Endothelial cell of umbilical vein (primary cell): ENCODE data around the gene SPINT2. TPM values are rescaled to one million over a fixed set of nuclear protein-coding genes. Genes with fewer than 3 reads are reported as not detected.

Experiments used
- BruUV-seq: library from RNA; stranded (reverse); fragments of 400-500 nt; replicated peaks from 2 replicates; lab custom pipeline; 2021; lab: Mats Ljungman, UMichigan
- CTCF ChIA-PET: fragments of 300-600, 350-600 bp; sonication (Branson Sonifier 250); formaldehyde crosslinking; loops from one replicate; lab custom pipeline; 2021; ENCODE audit warnings: antibody characterized with exemption, inconsistent platforms; lab: Charles Lee
- POLR2A ChIA-PET: fragments of 300-600, 350-600 bp; sonication (Branson Sonifier 250); formaldehyde crosslinking; loops from one replicate; lab custom pipeline; 2021; ENCODE audit warnings: antibody characterized with exemption, inconsistent platforms; lab: Charles Lee
- DNase-seq: peaks from one replicate; pipeline ENCODE4 v3.0.0-alpha.2; 2011; ENCODE audit warnings: low read depth, low spot score
- FAIRE-seq: peaks from 2 replicates; lab custom pipeline; 2011; peaks lifted over from hg19 to GRCh38; lab: Jason Lieb, UNC
- H2AFZ ChIP-seq: 2 replicates; pipeline ENCODE4 v1.6.0; 2012; ENCODE audit warnings: low read depth, low read length, control low read depth, inconsistent platforms
- H3K27ac ChIP-seq: 2 replicates; pipeline ENCODE4 v1.5.1; 2011; ENCODE audit warnings: low read depth, mild to moderate bottlenecking, control low read depth, low read length, moderate library complexity; ENCODE audit not compliant: insufficient read depth
- H3K27me3 ChIP-seq, 2 experiments: 2 replicates each; pipeline versions ENCODE4 v1.6.0 to v1.6.1; 2011; ENCODE audit warnings: low read length in 2 of 2, mixed read lengths in 1 of 2; ENCODE audit not compliant: control insufficient read depth in 2 of 2, insufficient read depth in 2 of 2
- H3K36me3 ChIP-seq, 2 experiments: 2 replicates in 1 of 2; 3 replicates in 1 of 2; pipeline ENCODE4 v1.5.1; 2011; ENCODE audit warnings: low read length in 2 of 2, mild to moderate bottlenecking in 1 of 2, moderate library complexity in 1 of 2; ENCODE audit not compliant: control insufficient read depth in 2 of 2, insufficient read depth in 2 of 2; ENCODE audit errors: extremely low read depth in 1 of 2
- H3K4me1 ChIP-seq: 3 replicates; pipeline ENCODE4 v1.5.1; 2011; ENCODE audit warnings: mild to moderate bottlenecking, low read length; ENCODE audit not compliant: control insufficient read depth, insufficient read depth; ENCODE audit errors: extremely low read depth
- H3K4me2 ChIP-seq: 2 replicates; pipeline ENCODE4 v1.6.1; 2011; ENCODE audit warnings: low read length, control low read depth, mixed read lengths; ENCODE audit not compliant: insufficient read depth
- H3K4me3 ChIP-seq, 3 experiments: fragments of 200-600 bp in 1 of 3; sonication (generic), shearing (Covaris generic) in 1 of 3; replicated peaks in 1 of 3; 2 replicates each; pipeline ENCODE4 v1.5.1; 2011 to 2016; ENCODE audit warnings: control low read depth in 3 of 3, low read length in 3 of 3, mild to moderate bottlenecking in 2 of 3, inconsistent platforms in 1 of 3, low read depth in 1 of 3, moderate library complexity in 1 of 3; ENCODE audit not compliant: insufficient read depth in 1 of 3
- H3K79me2 ChIP-seq: 2 replicates; pipeline ENCODE4 v1.6.0; 2012; ENCODE audit warnings: low read length, inconsistent platforms; ENCODE audit not compliant: control insufficient read depth, insufficient read depth
- H3K9ac ChIP-seq: replicated peaks from 2 replicates; pipeline ENCODE3; 2011; ENCODE audit warnings: low read length, control low read depth; ENCODE audit not compliant: insufficient read depth; ENCODE audit errors: extremely low read depth
- H3K9me1 ChIP-seq: replicated peaks from 3 replicates; pipeline ENCODE4 v1.6.0; 2011; ENCODE audit warnings: mild to moderate bottlenecking, low read length; ENCODE audit not compliant: control insufficient read depth, insufficient read depth; ENCODE audit errors: extremely low read depth
- H3K9me3 ChIP-seq: replicated peaks from 2 replicates; pipeline ENCODE4 v1.5.1; 2012; ENCODE audit warnings: low read length, inconsistent platforms; ENCODE audit not compliant: control insufficient read depth, insufficient read depth
- H4K20me1 ChIP-seq: replicated peaks from 2 replicates; pipeline ENCODE3; 2011; ENCODE audit warnings: mild to moderate bottlenecking, low read length; ENCODE audit not compliant: control insufficient read depth, insufficient read depth; ENCODE audit errors: extremely low read depth
- EZH2 ChIP-seq: IDR thresholded peaks from 2 replicates; pipeline ENCODE4 v1.6.1; 2012; ENCODE audit warnings: borderline replicate concordance, low read depth, mild to moderate bottlenecking, moderate library complexity, low read length, inconsistent platforms; ENCODE audit not compliant: severe bottlenecking
- FOS ChIP-seq: IDR thresholded peaks from 2 replicates; pipeline ENCODE4 v1.6.1; 2011; ENCODE audit warnings: mild to moderate bottlenecking, low read length, moderate library complexity, borderline replicate concordance; ENCODE audit not compliant: insufficient read depth
- GATA2 ChIP-seq: IDR thresholded peaks from 2 replicates; pipeline ENCODE4 v1.7.0; 2011; ENCODE audit warnings: low read depth, mild to moderate bottlenecking, moderate library complexity, mixed read lengths, low read length; ENCODE audit not compliant: insufficient read length, insufficient read depth
- JUN ChIP-seq: IDR thresholded peaks from 2 replicates; pipeline ENCODE4 v1.6.1; 2011; ENCODE audit warnings: borderline replicate concordance, low read depth; ENCODE audit not compliant: insufficient read length, insufficient read depth
- MYC ChIP-seq: IDR thresholded peaks from one replicate; pipeline ENCODE4 v1.6.1; 2011; ENCODE audit warnings: mild to moderate bottlenecking, low read depth, low read length
- POLR2A ChIP-seq: IDR thresholded peaks from 2 replicates; pipeline ENCODE4 v1.6.1; 2012; ENCODE audit warnings: low read depth, mild to moderate bottlenecking, control low read depth, low read length
- POLR2AphosphoS5 ChIP-seq: IDR thresholded peaks from 2 replicates; pipeline ENCODE4 v1.6.1; 2012; ENCODE audit warnings: low read depth, mild to moderate bottlenecking, control low read depth, low read length, moderate library complexity; ENCODE audit not compliant: insufficient read depth
- dilution Hi-C: fragments of 300-500 bp; cut with MboI; formaldehyde crosslinking; loops from one replicate; pipeline ENCODE4 v1.15.0; 2019; ENCODE audit warnings: low sequenced_read_pairs; ENCODE audit not compliant: extremely low pct_ligation_motif_present
- intact Hi-C: fragments of 100-400 bp; cut with micrococcal nuclease; formaldehyde crosslinking; loops from one replicate; pipeline ENCODE4 v1.10.0; 2022
- polyA plus RNA-seq, 4 experiments: library from polyadenylated mRNA; depleted of rRNA in 3 of 4; stranded (reverse) in 3 of 4; unstranded in 1 of 4; fragments of >200 nt; gene quantifications; 2 replicates each; pipeline versions ENCODE4 v1.2.1 to v1.2.3, GENCODE V29; 2011 to 2012; ENCODE audit warnings: missing spikeins in 1 of 4
- total RNA-seq: library from RNA; stranded (reverse); gene quantifications from 2 replicates; pipeline ENCODE4 v1.2.3, GENCODE V29; 2021
- TF ChIP-seq, protein P1 (sequence below): IDR thresholded peaks from 2 replicates; pipeline ENCODE4 v1.6.1; 2011; ENCODE audit not compliant: insufficient read depth, insufficient read length
- TF ChIP-seq, protein P2 (sequence below), 2 donors: IDR thresholded peaks; 1 replicate in 1 of 2; 2 replicates in 1 of 2; pipeline ENCODE4 v1.5.1; 2011; ENCODE audit warnings: low read length in 2 of 2, mild to moderate bottlenecking in 2 of 2, moderate library complexity in 2 of 2, control low read depth in 1 of 2, inconsistent platforms in 1 of 2, low read depth in 1 of 2; ENCODE audit not compliant: insufficient read depth in 1 of 2; ENCODE audit errors: extremely low read depth in 1 of 2

Gene SPINT2
- total and polyA plus RNA-seq, 2 donors (not counting 3 experiments of a cell fraction or from before 2014, with no cell fraction given): 28.9 to 46.6 TPM

DNA sequence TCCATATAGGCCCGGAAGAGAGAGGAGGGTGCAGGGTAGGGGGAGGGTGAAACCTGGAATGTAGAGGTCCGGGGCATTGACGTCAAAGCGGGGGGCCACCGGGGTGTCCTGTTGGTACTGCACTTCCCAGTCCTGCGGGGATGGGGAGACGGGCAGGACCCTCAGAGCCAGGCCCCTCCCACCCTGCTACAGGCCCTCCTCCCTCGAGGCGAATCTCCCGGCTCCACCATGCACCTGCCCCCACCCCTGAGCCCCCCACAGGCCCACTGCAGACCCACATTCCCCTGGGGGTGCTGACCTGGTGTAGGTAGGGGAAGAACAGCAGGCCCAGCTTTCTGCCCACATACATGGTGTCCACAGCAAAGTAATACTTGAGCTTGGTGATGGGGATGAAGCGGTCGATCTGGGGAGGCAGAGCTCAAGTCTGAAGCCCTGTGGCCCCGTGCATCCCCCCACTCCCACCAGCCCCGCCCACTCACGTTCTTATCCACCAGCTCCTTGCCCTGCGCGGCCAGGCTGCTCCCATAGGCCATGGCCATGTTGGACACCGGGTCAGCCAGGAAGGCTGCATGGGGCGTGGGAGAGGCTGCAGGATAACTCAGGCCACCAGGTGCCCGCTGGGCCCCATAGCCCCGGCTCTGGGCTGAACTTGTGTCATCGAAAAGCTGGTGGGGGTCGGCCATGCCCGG lies 44.7 kb downstream of the SPINT2 start:
- Histone ChIP-seq H4K20me1 (no peaks in the 10 kb centered on the region), H3K27ac (no peak overlapping the region), H3K79me2 (peaks cover 3% of the 10 kb centered on the region), H3K36me3 (peaks cover 0 to 10% of the 10 kb centered on the region in 2 experiments), H3K9ac (no peak overlapping the region), H3K4me2 (no peak overlapping the region), H3K27me3 (no peaks in the 10 kb centered on the region), H3K9me1 (no peaks in the 10 kb centered on the region), H2AFZ (no peak overlapping the region), H3K4me1 (peaks cover 8% of the 10 kb centered on the region), H3K4me3 (no peak overlapping the region), H3K9me3 (no peaks in the 10 kb centered on the region)
- intact Hi-C loops (no loop called here), dilution Hi-C loops (no loop called here)
- TF ChIP-seq JUN (no peak), POLR2A (no peak), FOS (no peak), MYC (no peak), GATA2 (no peak), EZH2 (no peak), POLR2AphosphoS5 (no peak)
- TF ChIP-seq, protein P1, sequence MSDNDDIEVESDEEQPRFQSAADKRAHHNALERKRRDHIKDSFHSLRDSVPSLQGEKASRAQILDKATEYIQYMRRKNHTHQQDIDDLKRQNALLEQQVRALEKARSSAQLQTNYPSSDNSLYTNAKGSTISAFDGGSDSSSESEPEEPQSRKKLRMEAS: no peak
- TF ChIP-seq, protein P2, sequence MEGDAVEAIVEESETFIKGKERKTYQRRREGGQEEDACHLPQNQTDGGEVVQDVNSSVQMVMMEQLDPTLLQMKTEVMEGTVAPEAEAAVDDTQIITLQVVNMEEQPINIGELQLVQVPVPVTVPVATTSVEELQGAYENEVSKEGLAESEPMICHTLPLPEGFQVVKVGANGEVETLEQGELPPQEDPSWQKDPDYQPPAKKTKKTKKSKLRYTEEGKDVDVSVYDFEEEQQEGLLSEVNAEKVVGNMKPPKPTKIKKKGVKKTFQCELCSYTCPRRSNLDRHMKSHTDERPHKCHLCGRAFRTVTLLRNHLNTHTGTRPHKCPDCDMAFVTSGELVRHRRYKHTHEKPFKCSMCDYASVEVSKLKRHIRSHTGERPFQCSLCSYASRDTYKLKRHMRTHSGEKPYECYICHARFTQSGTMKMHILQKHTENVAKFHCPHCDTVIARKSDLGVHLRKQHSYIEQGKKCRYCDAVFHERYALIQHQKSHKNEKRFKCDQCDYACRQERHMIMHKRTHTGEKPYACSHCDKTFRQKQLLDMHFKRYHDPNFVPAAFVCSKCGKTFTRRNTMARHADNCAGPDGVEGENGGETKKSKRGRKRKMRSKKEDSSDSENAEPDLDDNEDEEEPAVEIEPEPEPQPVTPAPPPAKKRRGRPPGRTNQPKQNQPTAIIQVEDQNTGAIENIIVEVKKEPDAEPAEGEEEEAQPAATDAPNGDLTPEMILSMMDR (IDR thresholded peaks at IDR 0.05; ENCODE audit: extremely low read depth in 1 of 2, insufficient read depth in 1 of 2, low read depth in 1 of 2, low read length in 2 of 2): no peak
- DNase-seq (no peak), FAIRE-seq (no peak)
- ChIA-PET CTCF (no interaction called here), POLR2A (no interaction called here)
- BruUV-seq: no TSS peak
